H1 (cell line): ENCODE results near the gene RNF5. TPM values are rescaled to one million over a fixed set of nuclear protein-coding genes. Genes with fewer than 3 reads are reported as not detected.

ENCODE experiments used
- CTCF ChIA-PET: fragments of 300-600 bp; sonication (Branson Sonifier 250); formaldehyde crosslinking; loops from one replicate; lab custom pipeline; 2021; ENCODE audit not compliant: partially characterized antibody; lab: Charles Lee
- POLR2A ChIA-PET: fragments of 300-600 bp; sonication (Branson Sonifier 250); formaldehyde crosslinking; loops from one replicate; lab custom pipeline; 2021; ENCODE audit warnings: inconsistent platforms; ENCODE audit not compliant: partially characterized antibody; lab: Charles Lee
- DNase-seq, 2 experiments: peaks; one replicate each; pipeline versions ENCODE4 v3.0.0 to v3.0.0-alpha.2; 2010 to 2022; ENCODE audit warnings: low spot score in 2 of 2, low read depth in 1 of 2, mixed read lengths in 1 of 2
- FAIRE-seq: peaks from 2 replicates; lab custom pipeline; 2011; peaks lifted over from hg19 to GRCh38; lab: Jason Lieb, UNC
- H2AFZ ChIP-seq: 2 replicates; pipeline ENCODE4 v1.8.1; 2012; ENCODE audit warnings: low read length, inconsistent platforms
- H2AK5ac ChIP-seq: 2 replicates; pipeline ENCODE4 v1.6.1; 2013; ENCODE audit warnings: low read depth, low read length
- H2BK120ac ChIP-seq: replicated peaks from 2 replicates; pipeline ENCODE3; 2013; ENCODE audit warnings: low read depth, low read length, inconsistent platforms
- H2BK12ac ChIP-seq: 2 replicates; pipeline ENCODE4 v1.6.1; 2013; ENCODE audit warnings: low read depth, low read length
- H2BK15ac ChIP-seq: 2 replicates; pipeline ENCODE4 v1.6.1; 2013; ENCODE audit warnings: low read length
- H2BK20ac ChIP-seq: 2 replicates; pipeline ENCODE4 v1.6.1; 2013; ENCODE audit warnings: low read length
- H2BK5ac ChIP-seq: 2 replicates; pipeline ENCODE4 v1.6.1; 2013; ENCODE audit warnings: low read depth, low read length
- H3K14ac ChIP-seq: 2 replicates; pipeline ENCODE4 v1.6.1; 2013; ENCODE audit warnings: inconsistent platforms; ENCODE audit not compliant: insufficient read length
- H3K18ac ChIP-seq: 2 replicates; pipeline ENCODE4 v1.6.1; 2013; ENCODE audit warnings: low read length; ENCODE audit errors: extremely low read depth
- H3K23ac ChIP-seq: 2 replicates; pipeline ENCODE4 v1.6.1; 2013; ENCODE audit warnings: inconsistent platforms; ENCODE audit not compliant: insufficient read length
- H3K23me2 ChIP-seq: 2 replicates; pipeline ENCODE4 v1.6.1; 2013; ENCODE audit warnings: low read depth, low read length
- H3K27ac ChIP-seq: 2 replicates; pipeline ENCODE4 v1.6.1; 2011; ENCODE audit warnings: low read depth, low read length, inconsistent platforms
- H3K27me3 ChIP-seq, 4 experiments: replicated peaks in 1 of 4; 1 replicate in 1 of 4; 2 replicates in 3 of 4; pipeline versions ENCODE4 v1.6.1 to v1.8.1; 2011 to 2013; ENCODE audit warnings: low read length in 3 of 4, mild to moderate bottlenecking in 3 of 4, inconsistent platforms in 2 of 4, mixed read lengths in 2 of 4, moderate library complexity in 1 of 4; ENCODE audit not compliant: control insufficient read depth in 3 of 4, insufficient read depth in 3 of 4; ENCODE audit errors: extremely low read depth in 1 of 4
- H3K36me3 ChIP-seq, 4 experiments: 2 replicates each; pipeline versions ENCODE4 v1.6.1 to v1.8.1; 2011 to 2013; ENCODE audit warnings: mild to moderate bottlenecking in 4 of 4, low read length in 3 of 4, moderate library complexity in 2 of 4, control low read depth in 1 of 4, inconsistent platforms in 1 of 4; ENCODE audit not compliant: insufficient read depth in 4 of 4, control insufficient read depth in 2 of 4
- H3K4ac ChIP-seq: replicated peaks from 2 replicates; pipeline ENCODE3; 2013; ENCODE audit warnings: low read length, low read depth, mixed read lengths, inconsistent platforms; ENCODE audit not compliant: insufficient read length
- H3K4me1 ChIP-seq, 4 experiments: replicated peaks in 1 of 4; 1 replicate in 1 of 4; 2 replicates in 3 of 4; pipeline versions ENCODE4 v1.6.1 to v1.8.1; 2011 to 2013; ENCODE audit warnings: low read length in 3 of 4, inconsistent platforms in 2 of 4, mixed read lengths in 1 of 4; ENCODE audit not compliant: insufficient read depth in 4 of 4, control insufficient read depth in 3 of 4
- H3K4me2 ChIP-seq, 2 experiments: 2 replicates each; pipeline versions ENCODE4 v1.6.1 to v1.8.1; 2011 to 2013; ENCODE audit warnings: low read depth in 2 of 2, low read length in 2 of 2, control low read depth in 1 of 2, inconsistent platforms in 1 of 2, mild to moderate bottlenecking in 1 of 2; ENCODE audit not compliant: insufficient read depth in 1 of 2
- H3K4me3 ChIP-seq, 4 experiments: fragments of 200-600, 300-600 bp in 1 of 4; sonication (generic), shearing (Covaris generic), sonication (Bioruptor Twin) in 1 of 4; 2 replicates each; pipeline versions ENCODE4 v1.5.1 to v1.8.1; 2011 to 2016; ENCODE audit warnings: low read length in 4 of 4, low read depth in 3 of 4, control low read depth in 2 of 4, inconsistent platforms in 2 of 4, mild to moderate bottlenecking in 2 of 4, mixed read lengths in 1 of 4, moderate library complexity in 1 of 4; ENCODE audit not compliant: insufficient read depth in 2 of 4; ENCODE audit errors: extremely low read depth in 1 of 4
- H3K56ac ChIP-seq: replicated peaks from 2 replicates; pipeline ENCODE3; 2013; ENCODE audit warnings: low read depth, mild to moderate bottlenecking, mixed read lengths, low read length, inconsistent platforms; ENCODE audit not compliant: insufficient read length
- H3K79me1 ChIP-seq: 2 replicates; pipeline ENCODE4 v1.6.1; 2013; ENCODE audit warnings: low read depth, low read length, control low read depth
- H3K79me2 ChIP-seq, 2 experiments: 2 replicates each; pipeline versions ENCODE4 v1.6.1 to v1.8.1; 2012 to 2013; ENCODE audit warnings: low read length in 2 of 2, mild to moderate bottlenecking in 2 of 2, inconsistent platforms in 1 of 2; ENCODE audit not compliant: insufficient read depth in 2 of 2, control insufficient read depth in 1 of 2
- H3K9ac ChIP-seq, 4 experiments: replicated peaks in 1 of 4; 1 replicate in 1 of 4; 2 replicates in 3 of 4; pipeline versions ENCODE4 v1.6.1 to v1.8.1; 2011 to 2013; ENCODE audit warnings: low read depth in 3 of 4, low read length in 3 of 4, control low read depth in 2 of 4, mild to moderate bottlenecking in 2 of 4, moderate library complexity in 2 of 4, inconsistent platforms in 1 of 4; ENCODE audit errors: extremely low read depth in 1 of 4
- H3K9me3 ChIP-seq, 2 experiments: 2 replicates each; pipeline versions ENCODE4 v1.6.1 to v1.8.1; 2012 to 2013; ENCODE audit warnings: mild to moderate bottlenecking in 2 of 2, moderate library complexity in 2 of 2, control low read depth in 1 of 2, inconsistent platforms in 1 of 2, low read depth in 1 of 2, low read length in 1 of 2, mixed read lengths in 1 of 2; ENCODE audit not compliant: insufficient read depth in 2 of 2
- H4K20me1 ChIP-seq, 2 experiments: replicated peaks in 1 of 2; 2 replicates each; pipeline versions ENCODE3 to v1.8.1; 2011 to 2013; ENCODE audit warnings: inconsistent platforms in 2 of 2, low read length in 2 of 2, mild to moderate bottlenecking in 1 of 2; ENCODE audit not compliant: insufficient read depth in 2 of 2, control insufficient read depth in 1 of 2
- H4K5ac ChIP-seq: 2 replicates; pipeline ENCODE4 v1.6.1; 2013; ENCODE audit warnings: low read length, low read depth, mixed read lengths, inconsistent platforms; ENCODE audit not compliant: insufficient read length
- H4K8ac ChIP-seq: 2 replicates; pipeline ENCODE4 v1.8.0; 2013; ENCODE audit warnings: mild to moderate bottlenecking, moderate library complexity, low read length, inconsistent platforms; ENCODE audit not compliant: insufficient read depth; ENCODE audit errors: extremely low read depth
- H4K91ac ChIP-seq: replicated peaks from 2 replicates; pipeline ENCODE3; 2013; ENCODE audit warnings: low read length, mixed read lengths, inconsistent platforms; ENCODE audit not compliant: insufficient read length
- CHD2 ChIP-seq: IDR thresholded peaks from 2 replicates; pipeline ENCODE4 v1.6.1; 2012; ENCODE audit warnings: low read length, improper control_type of control experiment
- EGR1 ChIP-seq: IDR thresholded peaks from 2 replicates; pipeline ENCODE4 v1.6.1; 2011; ENCODE audit warnings: low read depth, low read length, borderline replicate concordance
- RAD21 ChIP-seq, 2 experiments: IDR thresholded peaks in 1 of 2; conservative IDR thresholded peaks in 1 of 2; 2 replicates each; pipeline ENCODE4 v1.6.1; 2011; ENCODE audit warnings: low read depth in 2 of 2, low read length in 2 of 2, improper control_type of control experiment in 1 of 2, inconsistent platforms in 1 of 2, mild to moderate bottlenecking in 1 of 2, moderate library complexity in 1 of 2
- SAP30 ChIP-seq: fragments of 300-600 bp; sonication (generic); IDR thresholded peaks from 2 replicates; pipeline ENCODE4 v1.7.1; 2012; ENCODE audit warnings: low read length, moderate library complexity, mild to moderate bottlenecking, inconsistent platforms; ENCODE audit not compliant: insufficient read depth, insufficient replicate concordance
- SIN3A ChIP-seq, 2 experiments: IDR thresholded peaks in 1 of 2; conservative IDR thresholded peaks in 1 of 2; 2 replicates each; pipeline ENCODE4 v1.6.1; 2011 to 2012; ENCODE audit warnings: low read length in 2 of 2, improper control_type of control experiment in 1 of 2, low read depth in 1 of 2, mild to moderate bottlenecking in 1 of 2
- SP1 ChIP-seq: IDR thresholded peaks from 2 replicates; pipeline ENCODE4 v1.6.1; 2011; ENCODE audit warnings: low read depth, low read length
- SP4 ChIP-seq: IDR thresholded peaks from 2 replicates; pipeline ENCODE4 v1.6.1; 2012; ENCODE audit warnings: low read length, inconsistent platforms
- WGBS, 2 experiments: shearing (Covaris generic) in 1 of 2; methylation state at CpG; one replicate each; pipeline versions ENCODE4 v1.1.6 to v1.1.7; 2013 to 2015; ENCODE audit warnings: low lambda C conversion rate in 2 of 2, mixed read lengths in 2 of 2, inconsistent platforms in 1 of 2, low coverage in 1 of 2, missing lambda C conversion rate in 1 of 2; ENCODE audit not compliant: insufficient replicate concordance in 2 of 2, insufficient coverage in 1 of 2, insufficient read length in 1 of 2; ENCODE audit errors: extremely low coverage in 1 of 2, missing lambda C conversion rate in 1 of 2; 5-methylcytosine and 5-hydroxymethylcytosine counted together
- polyA plus RNA-seq, 7 experiments: library from polyadenylated mRNA; depleted of rRNA in 3 of 7; stranded (reverse) in 5 of 7; unstranded in 2 of 7; fragments of >200 nt in 5 of 7; fragments of 200-250 nt in 2 of 7; gene quantifications; 1 replicate in 5 of 7; 2 replicates in 1 of 7; 4 replicates in 1 of 7; pipeline versions ENCODE4 v1.2.1 to v1.2.3, GENCODE V29; 2011 to 2013; ENCODE audit warnings: missing spikeins in 2 of 7, mixed read lengths in 2 of 7
- total RNA-seq: library from RNA; stranded (reverse); fragmentation: NEBNext Ultra II Directional; extraction: Animal tissue kit (Norgen Biotek cat#: 25700); gene quantifications from 2 replicates; pipeline ENCODE4 v1.2.1, GENCODE V29; 2021

RNF5 gene
- total and polyA plus RNA-seq, 2 of the 8 experiments (the other 6 are each of a cell fraction or from before 2014, with no cell fraction given): 90.0 to 158 TPM

DNA sequence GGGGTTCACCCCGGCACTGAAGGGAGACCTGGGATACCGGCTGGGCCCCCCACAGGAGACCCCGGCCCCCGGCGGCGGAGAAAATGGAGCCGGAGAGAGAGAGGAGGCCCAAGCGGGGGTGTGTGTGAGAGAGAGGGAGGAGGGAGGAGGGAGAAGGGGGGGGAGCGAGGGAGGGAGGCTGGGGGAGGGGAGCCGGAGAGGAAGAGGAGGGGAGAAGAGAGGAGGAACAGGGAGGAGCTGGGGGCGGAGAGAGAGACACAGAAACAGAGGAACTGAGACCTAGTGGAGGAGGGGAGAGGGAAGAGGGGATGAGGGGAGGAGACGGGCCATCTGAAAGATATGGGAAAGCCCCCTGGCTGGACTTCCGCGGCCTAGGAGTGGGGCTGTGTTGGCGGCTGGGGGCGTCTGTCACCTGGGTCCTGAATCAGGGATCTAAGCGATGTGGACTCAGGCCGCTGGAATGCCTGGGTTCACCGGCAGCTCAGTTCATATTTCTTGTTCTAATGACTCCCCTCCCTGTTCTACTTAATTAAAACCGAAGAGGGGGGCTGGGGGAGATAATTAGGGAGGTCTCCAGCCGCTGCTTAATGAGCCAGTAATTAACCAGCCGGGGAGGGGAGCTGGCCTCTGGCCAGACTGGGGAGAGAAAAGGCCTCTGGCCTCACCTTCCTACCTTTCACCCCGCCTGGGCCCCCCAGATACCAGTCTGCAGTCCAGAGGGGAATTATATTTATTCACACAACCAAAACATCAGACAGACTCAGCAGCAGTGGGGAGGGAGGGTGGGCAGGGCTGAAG is 12.0 kb downstream of the RNF5 start, which contains the start of gene PBX2:
PBX2 (minus strand) TSS at position 149 of the 798 bp plus-strand sequence. CDS start 287 bp downstream, outside the sequence.
- Histone ChIP-seq H2BK20ac (0 out of 2 replicates have a peak within 1 kb of the TSS, but pooled peaks have one; percentile 48), H3K36me3 (peaks cover 2 to 18% (median 14%) of the 10 kb centered on the region in 4 experiments; a peak in 7 of 8 replicates), H2BK15ac (peak within 1 kb of the TSS; percentile 67; the same call in 1 of the 2 replicates), H3K79me1 (peaks cover 2% of the 10 kb centered on the region; the same call in 1 of the 2 replicates), H3K4ac (peak within 1 kb of the TSS; percentile 80), H3K9me3 (no peaks in the 10 kb centered on the region), H2BK5ac (peak within 1 kb of the TSS; percentile 55; the same call in 1 of the 2 replicates), H2BK120ac (peak within 1 kb of the TSS; percentile 50), H4K91ac (peak within 1 kb of the TSS; percentile 20), H3K79me2 (peaks cover 0 to 13% of the 10 kb centered on the region in 2 experiments; a peak in 2 of 4 replicates), H3K18ac (peak within 1 kb of the TSS; percentile 75), H4K5ac (peak within 1 kb of the TSS; percentile 0), H4K20me1 (peaks cover 0 to 3% of the 10 kb centered on the region in 2 experiments), H3K27me3 (no peaks in the 10 kb centered on the region), H3K4me1 (peaks cover 8 to 36% (median 18%) of the 10 kb centered on the region in 4 experiments), H2AK5ac (peak within 1 kb of the TSS; percentile 17; the same call in 1 of the 2 replicates), H3K23ac (no peak within 1 kb of the TSS), H4K8ac (no peak within 1 kb of the TSS; the same call in 1 of the 2 replicates), H3K9ac (peak within 1 kb of the TSS; percentile 38 to 80 (median 60); a peak in 6 of 7 replicates), H2BK12ac (peak within 1 kb of the TSS; percentile 92; the same call in 1 of the 2 replicates), H3K56ac (no peak within 1 kb of the TSS), H3K4me2 (peak within 1 kb of the TSS; percentile 81 to 90), H3K27ac (peak within 1 kb of the TSS; percentile 76), H2AFZ (no peak within 1 kb of the TSS), H3K23me2 (peaks cover 8% of the 10 kb centered on the region), H3K14ac (no peak within 1 kb of the TSS), H3K4me3 (peak within 1 kb of the TSS; percentile 30 to 87 (median 64))
- DNase-seq (peak; percentile 65 to 70), FAIRE-seq (no peak)
- ChIA-PET CTCF (interaction anchor here (1.1 to 2.5 kb wide), 6 partner anchors 8 to 72 kb away, joined by 3 to 12 read pairs (median 6); partner anchors contain the start of gene RNF5), POLR2A (interaction anchor here (0.6 to 13.3 kb wide), 10 partner anchors 11 to 90 kb away, joined by 3 to 194 read pairs (median 4); partner anchors contain the start of genes AGPAT1, PRRT1 and RNF5)
- TF ChIP-seq SP1: peak; percentile 93
- TF ChIP-seq SIN3A (conservative IDR thresholded peaks at IDR 0.05 in 1 of 2, IDR thresholded peaks at IDR 0.05 in 1 of 2; ENCODE audit: low read depth in 1 of 2, low read length in 2 of 2): peak in 1 of 2 experiments; percentile 84; a peak in 2 of 4 replicates
- TF ChIP-seq RAD21 (IDR thresholded peaks at IDR 0.05 in 1 of 2, conservative IDR thresholded peaks at IDR 0.05 in 1 of 2; ENCODE audit: low read depth in 2 of 2, low read length in 2 of 2): no peak
- no peak for TF ChIP-seq SP4
- peak; percentile 63; the same call in 1 of the 2 replicates for TF ChIP-seq EGR1
- no peak for TF ChIP-seq SAP30
- peak; percentile 37; the same call in 1 of the 2 replicates for TF ChIP-seq CHD2
- WGBS, 2 experiments: 7% methylated on average over 11 of the region's 23 CpGs; no CpG with 5 or more reads in 1 of the 2 experiments
